Glomerular endothelial cell (primary cell): Measurements from ENCODE around the gene PPP2R5C. TPM values are rescaled to one million over a fixed set of nuclear protein-coding genes. Genes with fewer than 3 reads are reported as not detected.

ENCODE experiments used
- DNase-seq: peaks from one replicate; pipeline ENCODE4 v3.0.0-alpha.2; 2011; ENCODE audit warnings: low read depth, low spot score; ENCODE audit errors: extremely low read depth
- total RNA-seq: library from RNA; depleted of rRNA; stranded (reverse); fragments of >200 nt; gene quantifications from 2 replicates; pipeline ENCODE4 v1.2.3, GENCODE V29; 2015

PPP2R5C gene
- total RNA-seq, 1 donor from 2014 or later = 66.9 TPM

DNA sequence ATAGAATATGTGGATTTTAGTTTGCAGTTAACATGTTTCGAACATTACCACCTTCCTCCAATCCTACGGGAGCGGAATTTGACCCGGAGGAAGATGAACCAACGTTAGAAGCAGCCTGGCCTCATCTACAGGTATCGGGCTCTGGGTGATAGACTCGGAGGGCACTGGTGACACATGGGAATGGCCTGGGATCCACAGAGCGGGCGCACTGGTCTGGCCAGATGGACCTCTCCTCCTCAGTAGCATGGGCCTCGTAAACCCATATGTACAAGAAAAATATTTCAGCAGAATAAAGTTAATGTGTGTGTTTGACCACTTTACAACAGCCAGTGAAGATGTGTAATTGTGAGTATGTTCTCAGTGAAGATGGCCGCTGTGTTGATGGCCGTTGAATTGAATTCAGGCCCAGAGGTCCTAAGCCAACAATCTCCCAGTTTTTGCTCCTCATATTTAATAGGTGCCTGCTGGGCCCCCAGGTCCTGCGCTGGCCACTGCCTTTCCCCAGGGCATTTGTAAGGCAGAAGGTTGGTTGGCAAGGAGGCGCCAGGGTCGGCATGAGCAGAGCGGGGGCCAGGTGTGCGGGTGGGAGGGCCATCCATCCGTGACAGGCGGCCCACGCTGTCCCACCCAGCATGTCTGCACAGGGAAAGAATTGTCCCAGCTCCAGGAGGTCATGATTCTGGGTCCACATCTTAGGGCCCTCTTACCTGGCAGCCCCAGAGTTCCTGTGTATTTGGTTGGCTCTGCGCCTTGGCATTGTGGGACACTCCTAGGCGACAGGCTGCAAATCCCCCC lies 120.8 kb downstream of the PPP2R5C start:
- DNase-seq = no peak

DNA sequence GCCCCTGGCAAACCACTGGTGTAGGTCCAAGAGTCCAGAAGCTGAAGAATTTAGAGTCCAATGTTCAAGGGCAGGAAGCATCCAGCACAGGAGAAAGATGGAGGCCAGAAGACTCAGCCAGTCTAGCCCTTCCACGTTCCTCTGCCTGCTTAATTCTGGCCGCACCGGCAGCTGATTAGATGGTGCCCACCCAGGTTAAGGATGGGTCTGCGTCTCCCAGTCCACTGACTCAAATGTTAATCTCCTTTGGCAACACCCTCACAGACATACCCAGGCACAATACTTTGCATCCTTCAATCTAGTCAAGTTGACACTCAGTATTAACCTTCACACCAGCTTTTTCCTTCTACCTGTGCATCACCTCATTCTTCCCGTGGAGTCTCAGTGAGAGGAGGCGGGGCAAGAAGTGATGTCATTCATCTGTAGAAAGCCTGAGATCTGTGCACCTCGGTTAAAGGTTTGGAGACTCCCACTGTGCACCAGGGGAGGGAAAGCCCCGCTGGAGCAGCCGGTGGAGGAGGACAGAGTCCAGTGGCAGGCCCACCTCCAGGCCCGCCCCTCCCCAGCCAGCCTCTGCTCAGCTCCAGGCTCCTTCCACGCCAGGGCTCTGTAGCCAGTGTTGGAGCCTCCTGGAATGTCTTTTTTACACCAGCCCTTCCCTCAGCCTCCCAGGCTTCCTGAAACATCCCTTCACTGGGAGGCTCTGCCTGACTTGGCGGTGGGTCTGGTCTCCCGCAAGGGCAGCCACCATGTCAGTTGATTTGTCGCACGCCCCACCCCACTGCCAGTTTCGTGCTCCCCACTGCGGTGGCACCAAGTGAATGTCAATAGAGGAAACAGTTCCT lies 122.8 kb downstream of the PPP2R5C start:
- DNase-seq = no peak

DNA sequence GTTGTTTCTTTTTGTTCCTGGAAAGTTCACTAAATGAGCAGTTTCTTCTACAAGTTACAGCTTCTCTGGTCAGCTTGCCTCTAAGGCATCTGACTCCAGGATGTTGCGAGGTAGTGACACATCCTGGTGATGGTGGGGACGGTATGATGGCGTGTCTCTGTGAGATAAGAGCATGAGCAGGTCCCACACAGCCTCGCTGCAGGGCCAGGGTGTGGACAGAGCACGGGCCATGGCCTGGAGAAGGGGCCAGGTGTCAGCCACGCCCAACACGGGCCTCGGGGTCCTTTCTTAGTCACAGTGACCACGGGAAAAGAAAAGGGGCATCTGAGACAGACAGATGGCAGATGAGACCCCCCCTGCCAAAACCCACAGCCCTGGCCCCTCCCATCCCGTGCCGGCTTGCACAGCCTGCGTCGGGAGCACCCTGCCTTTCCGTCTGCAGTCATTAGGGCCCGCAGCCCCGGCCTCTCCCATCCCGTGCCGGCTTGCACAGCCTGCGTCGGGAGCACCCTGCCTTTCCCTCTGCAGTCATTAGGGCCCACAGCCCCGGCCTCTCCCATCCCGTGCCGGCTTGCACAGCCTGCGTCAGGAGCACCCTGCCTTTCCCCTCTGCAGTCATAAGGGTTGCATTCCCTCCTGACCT lies 123.5 kb downstream of the PPP2R5C start:
- no peak for DNase-seq

DNA sequence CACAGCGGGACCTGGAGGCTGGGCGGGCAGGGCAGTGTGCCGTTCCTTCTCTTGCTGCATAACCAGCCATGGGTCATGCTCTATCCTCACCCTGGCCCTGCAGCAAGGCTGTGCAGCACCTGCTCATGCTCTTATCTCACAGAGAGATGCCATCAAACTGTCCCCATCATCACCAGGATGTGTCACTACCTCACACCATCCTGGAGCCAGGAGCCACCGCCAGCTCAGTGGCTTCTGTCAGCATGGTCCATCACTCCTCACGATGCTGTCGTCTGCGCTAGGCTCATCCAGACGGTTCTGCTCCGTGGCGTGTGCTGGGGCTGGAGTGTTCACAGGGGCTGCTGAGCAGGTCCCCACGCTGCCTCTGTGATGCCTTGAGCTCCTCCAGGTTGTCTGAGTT lies 125.7 kb downstream of the PPP2R5C start:
- DNase-seq = no peak

DNA sequence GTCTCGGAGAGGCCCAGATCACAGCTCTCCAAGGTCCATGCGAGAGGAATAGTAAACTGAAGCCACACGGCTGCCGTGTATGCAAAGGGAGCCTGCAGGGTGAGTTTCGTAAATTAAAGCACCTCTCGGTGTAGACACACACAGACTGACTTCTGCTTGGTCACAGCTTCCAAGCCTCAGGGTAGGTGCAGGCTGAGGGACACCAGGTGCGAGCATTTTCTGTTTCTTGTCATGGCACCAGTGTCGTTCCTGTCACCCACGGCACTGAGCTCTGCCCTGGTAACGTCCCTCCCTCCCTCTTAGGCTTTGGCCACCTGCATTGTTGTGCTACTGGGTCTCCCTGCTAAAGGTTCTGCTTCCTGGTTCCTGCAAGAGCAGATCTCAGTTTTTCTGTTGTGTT lies 126.7 kb downstream of the PPP2R5C start:
- no peak for DNase-seq

DNA sequence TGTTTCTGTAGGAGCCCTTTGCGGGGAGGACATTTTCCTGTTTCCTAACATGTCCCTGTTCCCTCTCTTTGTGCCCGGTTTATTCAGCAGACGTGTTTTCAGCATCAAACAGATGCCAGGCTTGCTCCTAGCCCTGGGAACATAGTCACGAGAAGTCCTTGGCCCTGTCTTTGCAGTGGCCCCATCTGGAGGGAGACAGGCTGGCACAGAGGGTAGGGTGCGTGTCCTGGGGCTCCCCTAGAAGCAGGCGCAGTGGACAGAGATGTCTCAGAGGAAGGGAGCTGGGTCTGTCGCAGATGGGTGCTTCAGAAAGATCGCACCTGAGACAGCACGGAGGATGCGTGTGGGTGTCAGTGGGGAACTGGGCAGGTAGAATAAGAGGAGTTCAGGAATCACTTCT lies 127.9 kb downstream of the PPP2R5C start:
- no peak for DNase-seq

DNA sequence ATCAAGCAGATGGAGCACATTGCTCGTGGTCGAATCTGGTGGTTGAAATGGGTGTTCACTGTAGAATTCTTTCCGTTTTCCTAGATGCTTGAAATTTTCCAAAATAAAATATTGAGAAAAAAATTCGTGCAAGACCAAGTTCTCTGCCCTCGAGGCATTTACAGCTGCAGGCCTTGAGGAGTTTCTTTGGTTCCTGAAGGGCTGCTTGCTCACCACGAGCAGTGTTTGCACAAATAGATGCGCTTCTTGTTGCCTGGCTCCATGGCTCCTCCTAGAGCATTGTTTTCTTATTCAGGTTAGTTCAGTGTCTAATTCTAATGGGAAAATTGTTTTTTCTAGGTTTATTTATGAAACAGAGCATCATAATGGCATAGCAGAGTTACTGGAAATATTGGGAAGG lies 128.4 kb downstream of the PPP2R5C start:
- no peak for DNase-seq

DNA sequence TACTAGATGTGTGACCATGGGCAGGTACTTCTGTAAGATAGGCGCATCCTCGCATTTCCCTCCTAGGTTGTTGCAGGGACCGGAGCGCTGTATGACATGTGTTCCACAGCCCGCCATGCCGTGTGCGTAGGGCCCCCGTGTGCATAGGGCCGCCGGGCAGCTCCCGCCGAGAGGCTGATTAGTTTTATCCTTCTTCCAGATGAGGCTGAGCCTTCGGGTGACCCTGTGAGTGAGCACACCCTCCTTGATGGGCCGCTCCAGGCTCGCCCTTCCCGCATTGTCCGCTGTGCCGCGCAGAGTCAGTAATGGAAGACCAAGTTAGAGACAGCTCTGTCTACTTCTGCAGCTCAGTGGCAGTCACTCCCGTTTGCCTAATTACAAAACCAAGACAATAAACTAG lies 130.0 kb downstream of the PPP2R5C start:
- DNase-seq = no peak

DNA sequence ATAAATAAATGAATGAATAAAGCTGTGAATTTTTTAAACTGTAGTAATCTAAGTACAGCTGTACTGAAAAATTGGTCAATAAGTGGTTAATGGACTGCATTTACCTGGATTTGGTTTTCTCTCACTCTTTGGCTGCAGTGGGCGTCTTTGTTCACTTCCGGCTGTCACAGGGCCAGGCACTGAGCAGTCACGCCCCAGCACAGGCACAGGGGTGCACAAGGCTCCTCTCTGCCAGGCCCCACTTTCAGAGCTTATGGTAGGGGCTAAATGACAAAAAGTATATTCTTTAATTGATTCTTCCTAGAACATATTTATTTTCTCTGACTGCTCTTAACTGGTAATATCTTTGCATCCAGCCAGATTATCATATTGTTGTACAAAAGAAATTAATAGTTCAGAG lies 132.2 kb downstream of the PPP2R5C start:
- no peak for DNase-seq

DNA sequence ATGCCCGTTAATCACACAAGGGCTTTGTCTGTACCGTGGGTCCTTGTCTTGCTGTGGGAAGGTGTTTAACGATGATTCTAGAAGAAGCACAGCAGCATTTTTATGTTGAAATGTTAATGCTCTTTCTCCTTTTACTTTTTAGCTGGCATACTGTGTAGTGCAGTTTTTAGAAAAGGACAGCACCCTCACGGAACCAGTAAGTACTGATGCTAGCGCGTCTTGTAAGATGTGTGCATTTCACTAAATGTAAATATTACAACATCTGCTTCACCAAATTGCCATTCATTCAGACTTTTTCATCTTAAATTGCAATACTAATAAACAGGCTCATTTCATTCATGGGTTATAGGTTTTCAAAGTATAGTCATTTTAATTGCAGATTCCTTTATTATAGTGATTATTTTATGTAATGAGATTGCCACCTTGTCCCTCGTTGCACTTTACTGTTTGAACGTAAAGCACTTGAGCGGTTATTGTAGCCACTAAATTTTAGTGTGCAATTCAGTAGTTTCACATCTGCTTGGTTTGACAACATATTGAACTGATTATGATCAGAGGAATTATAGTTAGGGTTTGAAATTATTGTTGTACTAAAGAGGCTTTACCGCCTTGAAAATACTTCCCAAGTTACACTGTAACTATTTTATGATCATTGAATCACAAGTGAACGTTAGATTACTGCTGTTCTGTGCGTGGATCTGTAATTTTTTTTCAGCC lies 133.0 kb downstream of the PPP2R5C start:
- DNase-seq = no peak

DNA sequence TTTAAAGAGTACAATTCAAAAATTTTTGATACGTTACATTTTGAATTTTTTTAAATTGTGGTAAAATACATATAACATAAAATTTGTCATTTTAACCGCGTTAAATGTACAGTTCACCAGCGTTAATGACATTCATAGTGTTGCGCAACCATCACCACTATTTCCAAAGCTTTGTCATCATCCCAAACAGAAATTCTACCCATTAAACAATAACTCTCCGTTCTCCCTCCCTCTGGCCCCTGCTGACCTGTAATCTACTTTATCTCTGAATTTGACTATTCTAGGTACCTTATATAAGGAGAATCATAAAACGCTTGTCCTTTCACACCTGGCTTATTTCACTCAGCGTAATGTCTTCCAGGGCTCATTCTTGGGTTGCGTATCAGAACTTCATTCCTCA lies 133.7 kb downstream of the PPP2R5C start:
- DNase-seq = no peak

DNA sequence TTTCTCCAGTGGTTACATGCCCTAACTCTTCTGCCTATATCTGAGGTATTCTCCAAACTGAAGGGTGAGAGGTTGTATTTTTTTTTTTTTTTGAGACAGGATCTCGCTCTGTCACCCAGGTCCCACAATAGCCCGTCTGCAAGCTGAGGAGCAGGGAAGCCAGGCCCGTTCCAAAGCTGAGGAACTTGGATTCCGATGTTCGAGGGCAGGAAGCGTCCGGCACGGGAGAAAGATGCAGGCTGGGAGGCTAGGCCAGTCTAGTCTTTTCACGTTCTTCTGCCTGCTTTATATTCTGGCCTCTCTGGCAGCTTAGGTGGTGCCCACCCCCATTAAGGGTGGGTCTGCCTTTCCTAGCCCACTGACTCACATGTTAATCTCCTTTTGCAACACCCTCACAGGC lies 135.8 kb downstream of the PPP2R5C start:
- no peak for DNase-seq

DNA sequence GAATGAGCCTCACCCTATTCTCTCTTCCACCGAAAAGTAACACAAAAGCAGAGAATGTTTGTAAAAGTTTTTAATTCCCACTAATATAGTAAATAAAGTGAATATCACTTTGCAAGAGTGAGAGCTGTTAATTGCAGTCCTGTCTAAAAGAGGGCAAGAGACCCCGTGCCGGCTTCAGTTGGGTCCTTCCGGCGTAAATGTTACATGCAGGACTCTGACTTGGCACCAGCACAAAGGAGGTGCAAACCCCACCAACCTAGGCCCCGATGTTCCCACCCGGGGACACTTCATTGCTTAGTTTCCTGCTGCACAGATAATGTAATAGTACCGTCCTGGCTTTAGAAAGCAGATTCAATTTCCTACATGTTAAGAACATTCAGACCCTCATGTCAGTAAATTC lies 136.9 kb downstream of the PPP2R5C start:
- DNase-seq = no peak

DNA sequence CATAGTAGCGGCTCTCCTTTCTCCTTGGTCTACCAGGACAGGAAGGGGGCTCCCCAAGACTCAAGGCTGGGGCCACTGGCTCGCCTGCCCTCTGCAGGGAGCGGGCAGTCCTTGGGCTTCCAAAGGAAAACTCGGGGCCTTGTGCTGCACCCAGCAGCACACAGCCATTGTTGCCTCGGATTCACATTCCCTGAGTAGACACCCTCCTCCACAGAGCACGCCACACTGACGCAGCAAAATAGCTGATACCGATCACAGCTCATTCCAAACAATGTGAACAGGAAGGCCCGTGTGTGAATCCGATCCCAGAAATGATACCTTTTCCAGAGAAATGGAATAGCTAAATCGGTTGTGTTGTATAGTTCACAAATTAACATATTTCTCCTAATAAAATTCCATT lies 137.8 kb downstream of the PPP2R5C start:
- no peak for DNase-seq

DNA sequence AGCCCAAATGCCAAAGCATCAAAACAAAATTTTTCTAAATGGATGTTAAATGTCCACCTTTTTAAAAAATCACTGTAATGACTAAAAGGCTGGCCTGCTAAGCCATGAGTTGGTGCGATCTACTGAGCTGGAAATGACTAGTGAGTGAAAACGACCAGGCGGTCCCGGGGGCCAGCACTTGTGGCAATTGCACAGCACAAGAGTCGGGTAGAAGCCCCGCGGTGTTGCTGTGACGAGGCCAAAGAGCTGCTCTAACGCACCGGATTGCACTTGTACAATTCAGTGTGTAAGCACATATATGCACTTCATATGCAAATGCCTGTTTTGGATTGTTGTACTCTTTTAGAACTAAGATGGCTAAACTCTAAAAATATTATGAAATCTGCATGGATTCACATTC lies 138.7 kb downstream of the PPP2R5C start:
- no peak for DNase-seq

DNA sequence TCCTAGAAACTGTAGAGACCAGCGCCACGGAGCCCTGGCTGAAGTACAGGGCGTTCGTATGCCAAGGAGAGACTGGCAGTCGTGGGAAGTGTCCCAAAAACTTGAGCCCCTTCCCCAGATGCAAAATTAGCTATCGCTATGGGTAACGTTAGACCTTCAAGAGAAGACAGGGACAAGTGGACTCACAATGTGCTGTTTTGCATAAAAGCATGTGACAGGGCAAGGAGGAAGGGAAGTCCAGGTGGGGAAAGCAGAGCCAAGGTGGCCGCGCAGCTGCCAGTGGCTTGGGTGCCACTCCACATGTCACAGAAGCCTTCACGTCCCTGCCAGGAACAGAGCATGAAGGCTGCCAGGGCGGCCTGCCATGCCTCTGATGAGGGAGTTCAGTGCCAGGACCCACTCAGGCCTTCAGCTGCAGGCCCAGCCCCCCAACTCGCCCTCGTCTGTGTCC lies 141.6 kb downstream of the PPP2R5C start:
- DNase-seq = no peak

DNA sequence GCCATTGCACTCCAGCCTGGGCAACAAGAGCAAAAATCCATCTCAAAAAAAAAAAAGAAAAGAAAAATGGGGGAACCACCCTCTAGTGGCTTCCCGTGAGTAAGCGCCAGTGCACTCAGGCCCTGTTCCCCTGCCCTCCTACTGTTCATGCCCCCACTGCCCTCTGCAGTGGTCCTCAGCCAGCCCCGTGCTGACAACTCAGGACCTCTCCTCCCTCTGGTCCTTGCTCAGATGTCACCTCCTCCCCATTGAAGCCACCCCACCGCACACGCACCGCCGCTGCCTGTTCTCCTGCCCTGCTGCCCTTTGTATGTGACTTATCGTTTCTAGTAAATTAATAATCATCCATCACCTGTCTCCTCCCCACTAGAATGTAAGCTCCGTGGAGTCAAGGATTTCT lies 144.1 kb downstream of the PPP2R5C start:
- DNase-seq = no peak

DNA sequence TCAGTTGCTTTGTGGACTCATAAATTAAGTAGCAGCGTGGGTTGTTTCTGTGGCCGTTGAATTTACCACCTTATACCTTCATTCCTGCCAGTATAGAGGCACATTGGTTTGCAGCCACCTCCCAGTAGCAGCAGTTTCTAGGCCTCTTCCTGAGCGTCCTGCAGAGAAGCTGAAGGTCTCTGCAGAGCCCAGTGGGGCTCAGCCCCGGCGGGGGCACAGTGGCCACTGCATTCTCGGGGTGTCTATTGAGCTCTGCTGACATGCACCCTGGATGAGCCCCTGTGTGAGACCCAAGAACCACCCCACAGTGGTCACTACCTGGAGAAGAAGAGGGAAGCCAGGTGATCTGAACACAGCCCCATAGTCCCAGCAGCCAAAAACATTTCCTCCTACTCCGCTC lies 145.1 kb downstream of the PPP2R5C start:
- no peak for DNase-seq

DNA sequence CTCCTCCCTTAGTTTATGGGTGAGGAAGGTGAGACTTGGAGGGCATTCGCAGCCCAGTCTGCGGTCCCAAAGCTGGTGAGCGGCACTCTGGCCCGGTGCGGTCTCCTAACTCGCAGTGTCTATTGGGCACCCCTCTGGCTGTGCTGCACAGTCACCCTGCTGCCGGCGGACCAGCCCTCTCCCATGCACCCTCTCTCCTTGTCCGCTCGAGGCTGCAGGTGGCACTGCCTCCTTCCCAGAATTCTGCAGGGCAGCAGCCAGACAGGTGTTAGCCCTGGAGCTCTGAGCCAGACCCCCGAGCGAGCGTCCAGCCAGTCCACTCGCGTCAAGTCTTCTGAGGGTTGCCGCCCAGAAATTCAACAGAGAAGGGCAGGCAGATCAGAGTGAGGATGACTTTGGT lies 146.1 kb downstream of the PPP2R5C start:
- no peak for DNase-seq

DNA sequence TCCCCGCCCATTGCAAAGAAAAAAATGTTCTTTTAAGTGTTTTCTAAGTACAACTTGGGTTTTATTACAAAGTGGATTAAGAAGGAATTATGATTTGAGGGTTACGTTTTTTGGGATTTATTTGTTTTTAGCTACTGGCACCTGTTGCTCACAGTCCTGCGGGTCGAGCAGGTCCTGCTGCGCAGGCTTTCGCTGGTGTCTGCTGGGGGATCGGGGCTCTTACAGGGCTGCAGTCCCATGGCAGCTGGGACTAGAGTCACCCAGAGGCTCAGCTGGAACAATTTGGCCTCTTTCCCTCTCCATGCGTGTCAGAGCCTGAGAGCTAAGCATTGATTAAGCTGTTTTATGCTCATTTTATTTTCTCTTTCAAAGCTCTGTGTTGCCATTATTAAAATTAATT lies 147.3 kb downstream of the PPP2R5C start:
- DNase-seq = no peak
